ENCODE results near the gene MPRIP.

The MPRIP gene

GRCh38 chr17:17070931-17071330, 28.7 kb downstream of the MPRIP start:
- no peak for DNase-seq (ENCODE audit: extremely low read depth, low read depth)
- no peak overlapping the region for H3K4me3 ChIP-seq (replicated peaks; ENCODE audit: low read depth, low read length)
- TF ChIP-seq CTCF (IDR thresholded peaks at IDR 0.05; ENCODE audit: low read depth, low read length, missing control alignments), result no peak

GRCh38 chr17:17071531-17072360, 29.5 kb downstream of the MPRIP start:
- TF ChIP-seq CTCF (IDR thresholded peaks at IDR 0.05; ENCODE audit: low read depth, low read length, missing control alignments), result no peak
- DNase-seq (ENCODE audit: extremely low read depth, low read depth), result no peak
- no peak overlapping the region for H3K4me3 ChIP-seq (replicated peaks; ENCODE audit: low read depth, low read length)

DNA sequence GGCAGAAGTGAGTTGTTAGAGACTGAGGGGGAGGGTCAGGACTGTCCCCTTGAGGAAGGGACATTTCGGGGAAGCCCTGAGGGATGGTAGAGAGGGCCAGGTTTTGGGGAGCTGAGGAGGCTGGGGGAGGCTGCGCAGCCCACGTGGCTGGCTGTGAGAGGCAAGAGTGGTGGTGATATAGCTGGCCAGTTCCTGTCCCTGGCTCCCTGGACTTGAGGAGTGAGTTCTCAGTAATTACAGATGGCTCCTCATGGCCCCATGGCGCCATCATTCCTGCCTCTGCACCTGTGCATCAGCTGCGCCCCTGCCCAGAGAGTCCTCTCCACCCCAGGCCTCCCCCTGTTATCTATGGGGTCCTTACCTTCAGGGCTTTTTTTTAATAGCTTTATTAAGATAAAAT, 30.3 kb downstream of the MPRIP start:
- TF ChIP-seq CTCF (IDR thresholded peaks at IDR 0.05; ENCODE audit: low read depth, low read length, missing control alignments), result no peak
- no peak overlapping the region for H3K4me3 ChIP-seq (replicated peaks; ENCODE audit: low read depth, low read length)
- no peak for DNase-seq (ENCODE audit: extremely low read depth, low read depth)

GRCh38 chr17:17073030-17073564, 30.8 kb downstream of the MPRIP start:
- DNase-seq (ENCODE audit: extremely low read depth, low read depth), result no peak
- H3K4me3 ChIP-seq (replicated peaks; ENCODE audit: low read depth, low read length), result no peak overlapping the region
- no peak for TF ChIP-seq CTCF (IDR thresholded peaks at IDR 0.05; ENCODE audit: low read depth, low read length, missing control alignments)

- TF ChIP-seq CTCF (IDR thresholded peaks at IDR 0.05; ENCODE audit: low read depth, low read length, missing control alignments), result no peak
Observed at GRCh38 chr17:17073581-17074403, 31.5 kb downstream of the MPRIP start.

DNA sequence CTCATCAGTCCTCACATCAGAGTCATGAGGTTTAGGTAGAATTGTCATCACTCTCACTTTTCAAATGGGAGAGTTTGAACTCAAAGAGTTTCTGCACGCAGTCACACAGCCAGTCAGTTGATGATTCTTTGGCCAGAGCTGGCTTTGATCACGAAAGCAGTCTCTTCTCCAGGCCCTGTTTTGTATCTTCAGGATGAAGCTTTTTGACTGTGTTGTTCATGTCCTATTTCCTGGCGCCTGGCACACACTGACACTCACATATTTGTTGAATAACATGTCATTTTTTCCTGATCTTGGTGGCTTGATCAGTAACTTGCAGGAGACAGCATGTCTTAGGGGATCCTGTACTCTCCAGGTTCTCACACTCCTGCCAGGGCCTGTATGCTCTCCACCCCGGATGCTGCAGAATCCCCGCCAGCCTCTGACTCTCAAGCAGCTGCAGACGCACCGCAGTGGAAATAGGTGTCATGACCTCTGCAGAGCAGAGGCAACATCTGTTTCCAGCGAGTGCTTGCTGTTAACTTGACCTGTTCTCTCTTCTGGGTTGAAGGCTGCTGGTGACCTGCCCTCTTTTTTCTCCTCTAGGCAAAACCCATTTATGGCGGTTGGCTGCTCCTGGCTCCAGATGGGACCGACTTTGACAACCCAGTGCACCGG, 33.0 kb downstream of the MPRIP start:
- peak; percentile 68 for DNase-seq (ENCODE audit: extremely low read depth, low read depth)
- H3K4me3 ChIP-seq (replicated peaks; ENCODE audit: low read depth, low read length), result no peak overlapping the region
- no peak for TF ChIP-seq CTCF (IDR thresholded peaks at IDR 0.05; ENCODE audit: low read depth, low read length, missing control alignments)

More at GRCh38 chr17:17073581-17074403, 31.5 kb downstream of the MPRIP start:
- no peak overlapping the region for H3K4me3 ChIP-seq (replicated peaks; ENCODE audit: low read depth, low read length)
- DNase-seq (ENCODE audit: extremely low read depth, low read depth), result no peak

All from HFF-Myc (cell line).